Stimulated activated CD8-positive, alpha-beta memory T cell treated with anti-CD3 and anti-CD28 coated beads, Interleukin-7, amount 100 ng/mL, for 48 hours (primary cell): ENCODE data around the gene APC.

ENCODE experiments used
- DNase-seq, 2 donors: peaks; one replicate each; pipeline ENCODE4 v3.0.0-alpha.2; 2020; ENCODE audit warnings: low read depth in 1 of 2; ENCODE audit errors: extremely low read depth in 1 of 2

Gene APC

DNA sequence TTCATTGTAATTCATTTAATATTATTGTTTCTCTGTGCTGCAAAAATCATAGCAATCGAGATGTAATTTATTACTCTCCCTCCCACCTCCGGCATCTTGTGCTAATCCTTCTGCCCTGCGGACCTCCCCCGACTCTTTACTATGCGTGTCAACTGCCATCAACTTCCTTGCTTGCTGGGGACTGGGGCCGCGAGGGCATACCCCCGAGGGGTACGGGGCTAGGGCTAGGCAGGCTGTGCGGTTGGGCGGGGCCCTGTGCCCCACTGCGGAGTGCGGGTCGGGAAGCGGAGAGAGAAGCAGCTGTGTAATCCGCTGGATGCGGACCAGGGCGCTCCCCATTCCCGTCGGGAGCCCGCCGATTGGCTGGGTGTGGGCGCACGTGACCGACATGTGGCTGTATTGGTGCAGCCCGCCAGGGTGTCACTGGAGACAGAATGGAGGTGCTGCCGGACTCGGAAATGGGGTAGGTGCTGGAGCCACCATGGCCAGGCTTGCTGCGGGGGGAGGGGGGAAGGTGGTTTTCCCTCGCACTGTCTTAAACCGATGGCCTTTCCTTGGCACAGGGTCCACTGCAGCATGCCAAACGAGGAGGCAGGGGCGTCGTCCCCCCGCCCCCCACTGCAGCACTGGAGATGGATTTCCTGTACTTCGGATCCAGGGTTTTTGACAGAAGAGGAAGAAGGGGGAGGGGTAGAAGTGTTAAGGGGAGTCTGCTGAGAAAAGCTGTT lies at the start of gene APC:
Gene APC (plus strand): TSS at position 423 of the 728 bp plus-strand sequence. CDS start 17,006 bp downstream, outside the sequence.
- DNase-seq = peak; percentile 69 to 80

DNA sequence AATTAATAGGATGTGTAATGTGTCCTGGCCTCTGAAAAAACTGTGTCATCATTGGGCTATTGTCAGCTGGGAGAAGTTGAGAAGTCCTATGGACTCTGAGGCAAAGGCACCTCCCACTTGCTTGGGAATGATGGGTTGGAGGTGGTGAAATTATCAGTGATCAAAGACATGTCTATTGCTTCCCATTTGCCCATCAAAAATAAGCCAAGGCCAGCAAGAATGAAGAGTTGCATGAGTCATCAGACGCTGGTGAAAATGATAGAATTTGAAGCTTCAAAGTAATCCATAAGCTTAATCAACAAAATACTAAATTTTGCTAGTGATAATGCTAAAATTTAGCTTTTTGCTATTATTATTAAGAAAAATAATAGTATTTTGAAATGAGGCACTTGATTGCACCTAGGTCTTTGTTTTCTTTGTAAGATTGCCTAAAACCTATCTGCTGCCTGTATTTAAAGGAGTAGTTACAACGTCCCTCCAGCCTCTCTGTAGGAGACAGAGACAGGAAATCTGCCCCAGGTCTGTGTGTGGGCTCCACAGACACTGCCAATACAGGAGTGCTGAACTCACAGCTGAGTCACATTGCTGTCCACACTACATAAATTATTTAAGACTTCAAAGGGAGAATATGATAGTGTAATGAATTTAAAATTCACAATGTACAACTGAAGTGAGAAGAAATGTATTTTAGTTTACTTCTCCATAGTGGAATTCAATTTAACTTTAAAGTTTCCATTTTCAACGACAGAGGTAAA lies 48.4 kb upstream of the APC start:
- DNase-seq = no peak

DNA sequence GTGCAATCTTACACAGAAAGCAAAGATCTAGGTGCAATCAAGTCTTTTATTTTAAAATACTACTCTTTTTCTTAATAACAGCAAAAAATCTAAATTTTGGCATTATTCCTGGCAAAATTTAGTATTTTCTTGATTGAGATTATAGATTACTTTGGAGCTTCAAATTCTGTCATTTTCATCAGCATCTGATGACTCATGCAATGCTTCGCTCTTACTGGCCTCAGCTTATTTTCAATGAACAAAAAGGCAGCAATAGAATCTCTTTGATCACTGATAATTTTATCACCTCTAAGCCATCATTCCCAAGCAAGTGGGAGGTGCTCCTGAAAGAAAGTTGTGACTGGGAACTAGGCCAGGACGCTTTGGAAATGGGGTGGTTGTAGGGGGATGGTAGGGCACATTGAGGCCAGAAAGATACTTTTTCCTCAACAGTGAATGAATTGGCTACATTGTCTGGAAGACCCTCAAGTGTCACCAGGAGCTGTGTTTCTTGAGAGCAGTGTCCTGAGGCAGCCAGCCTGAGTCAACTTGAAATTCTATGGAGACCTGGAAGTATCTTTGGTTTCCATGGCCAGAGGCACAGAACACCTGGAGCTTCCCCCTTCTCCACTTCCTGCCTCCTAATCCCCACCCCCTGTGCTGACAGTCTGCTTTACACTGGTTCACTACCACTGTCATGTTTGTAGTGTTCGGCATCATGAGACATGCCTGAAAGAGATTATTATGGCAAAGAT lies 46.9 kb upstream of the APC start:
- no peak for DNase-seq

DNA sequence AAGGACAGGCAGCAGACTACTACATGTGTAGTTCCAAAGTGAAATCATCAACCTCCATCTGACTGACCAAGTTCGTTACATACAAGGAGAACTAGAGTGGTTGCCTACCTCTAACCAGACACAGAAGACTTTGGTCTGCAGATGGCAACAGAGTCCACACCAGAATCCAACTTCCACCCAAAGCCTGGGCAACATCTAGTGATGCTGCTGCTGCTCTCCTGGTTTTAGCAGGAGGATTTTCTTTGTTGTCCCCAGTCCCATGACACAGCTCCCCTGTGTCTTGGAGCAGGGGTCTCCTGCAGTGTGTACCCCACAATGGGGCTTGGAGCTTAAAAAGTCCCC lies 46.4 kb upstream of the APC start:
- DNase-seq = no peak

DNA sequence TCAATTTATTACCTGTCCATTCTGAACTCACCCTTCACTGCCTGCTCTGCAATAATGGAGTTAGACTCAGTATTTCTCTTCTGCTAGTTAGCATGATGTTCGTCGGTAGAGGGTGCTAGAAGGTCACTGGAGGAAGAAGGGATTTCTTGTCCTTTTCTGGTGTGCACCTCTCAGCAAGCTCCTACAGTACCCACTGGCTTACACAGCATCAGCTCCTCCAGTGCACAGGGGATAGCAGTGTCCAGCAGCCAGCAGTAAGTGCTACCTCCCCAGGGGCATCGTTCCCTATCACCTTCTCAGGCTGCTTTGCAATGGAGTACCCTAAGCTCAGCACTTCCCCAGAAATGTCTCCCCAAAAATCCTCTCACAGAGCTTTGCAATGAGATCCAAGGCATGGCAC lies 45.9 kb upstream of the APC start:
- no peak for DNase-seq

DNA sequence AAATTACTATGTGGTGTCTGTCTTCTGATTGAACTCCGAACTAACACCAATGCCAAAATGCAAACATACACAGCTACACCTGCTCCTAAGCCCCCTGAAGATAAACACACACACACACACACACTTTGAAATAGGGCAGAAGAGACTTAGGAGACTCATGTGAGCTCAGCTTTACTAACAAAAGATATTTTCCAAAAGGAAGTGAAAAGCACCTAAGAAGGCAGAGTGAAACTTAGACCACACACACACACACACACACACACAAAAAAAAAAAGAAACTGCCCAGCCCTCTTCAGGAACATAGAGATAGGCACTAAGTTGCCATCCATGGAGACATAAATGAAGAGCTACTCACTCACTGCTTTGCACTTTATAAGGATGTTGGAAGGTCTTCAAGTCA lies 45.2 kb upstream of the APC start:
- no peak for DNase-seq

DNA sequence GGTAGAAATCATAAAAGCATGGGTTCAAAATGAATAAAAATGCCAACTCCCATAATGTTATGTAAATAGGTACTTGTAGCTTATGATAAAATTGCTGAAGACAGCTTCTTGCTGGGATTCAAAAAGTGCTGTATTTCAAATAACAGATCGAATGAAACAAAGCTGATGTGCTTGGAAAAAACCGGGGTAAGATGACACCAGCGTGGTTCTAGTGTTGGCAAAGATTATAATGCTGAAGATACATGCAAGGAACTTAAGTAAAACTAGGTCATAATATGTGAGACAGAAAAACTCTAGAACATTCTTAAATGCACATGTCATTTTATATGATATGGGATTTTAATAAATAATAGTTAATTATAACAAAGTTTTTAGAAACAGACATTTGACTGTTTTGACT lies 44.4 kb upstream of the APC start:
- DNase-seq = no peak

DNA sequence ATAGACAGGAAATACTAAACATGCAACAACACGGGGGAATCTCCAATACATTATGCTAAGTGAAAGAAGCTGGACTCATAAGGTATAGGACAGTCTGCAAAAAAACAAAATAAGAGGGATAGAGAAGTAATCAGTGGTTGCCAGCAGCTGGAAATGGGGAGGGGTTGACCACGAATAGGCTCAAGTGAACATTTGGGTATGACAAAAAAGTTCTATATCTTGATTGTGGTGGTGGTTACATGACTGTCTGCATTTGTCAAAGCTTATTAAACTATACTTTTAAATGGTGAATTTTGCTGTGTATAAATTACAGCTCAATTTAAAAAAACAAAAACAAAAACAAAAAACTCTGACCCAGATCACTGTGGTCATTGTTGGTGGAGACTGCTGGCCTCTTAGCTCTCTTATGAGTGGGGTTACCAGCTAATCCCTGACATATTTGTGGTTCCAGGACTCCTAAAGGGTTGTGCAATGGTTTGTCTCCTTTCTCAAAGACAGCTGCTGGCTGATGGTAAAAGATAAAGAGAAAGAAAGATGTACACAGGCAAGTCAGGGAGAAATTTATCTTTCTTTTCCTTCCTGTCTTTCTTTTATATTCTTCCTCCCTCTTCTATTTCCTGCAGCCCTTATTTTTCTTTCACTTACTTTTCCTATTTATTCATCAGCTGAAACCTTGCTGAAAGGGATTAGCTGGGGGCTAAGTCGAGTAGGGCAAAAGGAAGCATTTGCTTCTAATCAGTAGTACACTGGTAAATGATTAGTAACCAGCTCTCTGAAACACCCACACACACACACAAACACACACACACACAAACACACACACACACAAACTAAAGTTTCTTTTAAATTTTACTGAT lies 42.6 kb upstream of the APC start:
- DNase-seq = no peak

DNA sequence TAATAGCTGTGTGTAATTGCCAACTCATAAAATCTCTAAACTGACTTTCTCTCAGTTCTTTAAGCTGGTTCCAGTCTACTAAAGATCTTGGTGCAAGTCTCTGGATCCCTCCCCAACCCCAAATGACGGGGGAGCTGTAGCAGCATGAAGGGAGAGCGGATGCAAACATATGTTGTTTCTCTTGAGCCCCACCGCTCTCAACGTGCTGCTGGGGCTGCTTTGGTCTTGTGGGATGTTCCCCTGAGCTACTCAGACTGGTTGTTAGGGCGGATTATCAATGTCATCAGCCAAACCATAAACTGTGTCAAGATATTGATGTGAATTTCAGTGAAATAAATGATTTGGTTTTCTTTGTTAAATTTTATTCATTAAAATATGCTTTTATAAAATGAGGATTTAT lies 40.9 kb upstream of the APC start:
- DNase-seq = no peak

DNA sequence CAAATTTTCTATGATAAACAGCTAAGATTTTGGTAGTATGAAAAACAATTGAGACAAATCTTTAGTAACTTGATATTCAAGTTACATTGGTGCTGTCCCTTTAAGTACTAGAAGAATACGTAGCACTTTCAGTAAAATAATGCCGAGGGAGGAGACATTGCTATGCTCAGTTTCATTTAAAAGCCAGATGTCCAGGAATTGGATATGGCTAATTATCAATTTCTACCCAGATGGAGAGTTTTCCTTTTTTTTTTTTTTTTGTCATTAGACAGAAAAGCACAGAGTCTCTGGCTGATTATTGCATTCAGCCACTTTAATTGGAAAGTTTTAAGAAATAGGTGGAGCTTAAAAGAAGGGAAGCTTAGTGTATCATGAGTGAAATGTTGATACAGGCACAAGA lies 40.4 kb upstream of the APC start:
- no peak for DNase-seq

DNA sequence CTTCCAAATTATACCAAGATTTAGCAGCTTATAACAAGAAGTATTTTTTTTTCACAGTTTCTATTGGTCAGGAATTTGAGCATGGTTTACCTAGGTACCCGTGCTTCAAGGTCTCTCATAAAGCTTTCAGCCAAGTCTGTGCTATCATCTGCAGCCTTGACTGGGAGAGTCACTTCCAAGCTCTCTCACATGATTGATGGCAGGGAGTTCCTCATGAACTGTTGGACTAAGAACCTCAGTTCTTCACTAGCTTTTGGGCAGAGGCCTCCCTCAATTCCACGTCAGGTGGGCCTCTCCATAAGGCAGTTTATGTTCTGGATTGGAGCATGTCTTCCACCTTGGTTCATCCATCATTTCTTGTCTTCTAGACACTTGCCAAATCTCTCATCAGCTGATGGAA lies 39.9 kb upstream of the APC start:
- DNase-seq = no peak

DNA sequence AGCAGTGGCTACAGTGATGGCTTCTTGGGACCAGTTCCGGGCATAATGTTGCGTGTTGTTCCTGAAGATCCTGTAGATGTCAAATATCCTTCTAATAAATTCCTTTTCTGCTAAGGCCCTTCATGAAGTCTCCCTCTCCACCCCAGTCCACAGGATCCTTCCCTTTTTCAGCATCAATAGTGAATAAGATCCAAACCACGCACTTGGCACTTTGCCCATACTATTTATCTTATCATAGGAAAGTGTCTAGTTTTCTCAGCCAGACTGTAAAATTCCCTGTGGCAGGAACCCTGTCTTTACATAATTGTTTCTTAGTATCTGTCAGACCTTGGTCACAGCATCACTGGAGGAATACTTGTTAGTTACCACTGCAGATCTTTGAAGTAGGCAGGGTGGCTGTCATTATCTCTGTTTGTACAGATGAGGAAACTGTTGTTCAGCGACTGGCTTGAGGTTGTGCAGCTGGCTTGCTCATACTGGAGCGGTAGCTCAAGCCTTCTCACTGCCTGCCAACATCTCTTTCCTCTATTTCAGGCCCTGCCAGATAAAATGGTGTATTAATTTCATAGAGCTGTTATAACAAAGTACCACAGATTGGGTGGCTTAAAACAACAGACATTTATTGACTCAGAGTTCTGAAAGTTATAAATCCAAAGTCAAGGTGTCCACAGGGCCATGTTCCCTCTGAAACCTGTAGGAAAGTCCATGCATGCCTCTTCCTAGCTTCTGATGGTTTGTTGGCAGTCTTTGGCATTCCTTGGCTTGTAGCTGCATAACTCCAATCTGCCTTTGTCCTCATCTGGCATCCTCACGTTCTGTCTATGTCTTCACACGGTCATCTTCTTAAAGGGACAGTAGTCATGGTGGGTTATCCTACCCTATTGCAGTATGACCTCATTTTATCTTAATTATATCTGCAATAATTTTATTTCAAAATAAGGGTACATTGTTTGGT lies 33.5 kb upstream of the APC start:
- no peak for DNase-seq

DNA sequence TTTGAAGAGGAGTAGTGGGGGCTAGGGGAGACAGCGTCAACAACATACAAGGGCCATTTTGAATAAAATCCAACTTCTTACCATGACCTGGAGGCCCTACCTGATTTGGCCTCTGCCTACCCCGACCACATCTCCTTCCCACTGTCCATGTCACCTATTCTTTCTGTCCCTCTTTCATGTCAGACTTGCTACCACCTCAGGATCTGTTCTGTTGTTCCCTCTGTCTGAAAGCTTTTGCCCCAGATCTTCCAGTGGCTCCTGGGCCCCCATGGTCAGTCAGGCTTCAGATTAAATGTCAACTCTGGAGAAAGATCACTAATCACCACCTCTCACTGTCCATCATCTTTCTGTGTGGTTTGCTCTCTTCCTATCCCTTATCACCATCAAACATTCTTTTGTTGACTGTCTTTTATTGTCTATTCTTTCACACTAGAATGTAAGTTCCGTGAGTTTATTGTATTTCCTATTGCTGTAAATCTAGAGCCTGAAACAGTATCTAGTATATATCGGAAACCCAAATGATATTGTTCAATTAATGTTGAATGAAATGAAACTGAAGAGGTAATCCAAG lies 31.2 kb upstream of the APC start:
- no peak for DNase-seq

DNA sequence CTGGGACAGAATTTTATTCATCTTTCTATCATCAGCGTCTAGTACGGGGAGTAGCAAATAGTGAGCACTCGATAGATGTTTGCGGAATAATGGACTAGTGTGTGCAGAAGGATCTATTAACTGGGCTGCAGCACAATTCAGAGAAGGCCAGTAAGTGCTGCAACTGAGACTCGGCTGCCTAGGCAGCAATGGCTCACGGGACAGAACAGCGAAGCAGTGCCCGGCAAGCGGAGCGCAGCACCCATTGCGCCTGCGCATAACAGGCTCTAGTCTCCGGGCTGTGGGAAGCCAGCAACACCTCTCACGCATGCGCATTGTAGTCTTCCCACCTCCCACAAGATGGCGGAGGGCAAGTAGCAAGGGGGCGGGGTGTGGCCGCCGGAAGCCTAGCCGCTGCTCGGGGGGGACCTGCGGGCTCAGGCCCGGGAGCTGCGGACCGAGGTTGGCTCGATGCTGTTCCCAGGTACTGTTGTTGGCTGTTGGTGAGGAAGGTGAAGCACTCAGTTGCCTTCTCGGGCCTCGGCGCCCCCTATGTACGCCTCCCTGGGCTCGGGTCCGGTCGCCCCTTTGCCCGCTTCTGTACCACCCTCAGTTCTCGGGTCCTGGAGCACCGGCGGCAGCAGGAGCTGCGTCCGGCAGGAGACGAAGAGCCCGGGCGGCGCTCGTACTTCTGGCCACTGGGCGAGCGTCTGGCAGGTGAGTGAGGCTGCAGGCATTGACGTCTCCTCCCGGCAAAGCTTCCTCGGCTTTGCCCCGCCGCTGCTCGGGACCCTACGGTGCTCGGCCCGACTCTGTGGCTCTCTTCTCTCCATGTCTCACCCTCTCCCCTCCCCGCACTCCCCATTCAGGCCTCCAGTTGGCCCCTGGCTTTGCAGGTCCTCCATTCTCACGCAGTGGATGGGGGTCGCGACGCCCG lies 30.2 kb upstream of the APC start:
- peak; percentile 90 to 97 for DNase-seq

DNA sequence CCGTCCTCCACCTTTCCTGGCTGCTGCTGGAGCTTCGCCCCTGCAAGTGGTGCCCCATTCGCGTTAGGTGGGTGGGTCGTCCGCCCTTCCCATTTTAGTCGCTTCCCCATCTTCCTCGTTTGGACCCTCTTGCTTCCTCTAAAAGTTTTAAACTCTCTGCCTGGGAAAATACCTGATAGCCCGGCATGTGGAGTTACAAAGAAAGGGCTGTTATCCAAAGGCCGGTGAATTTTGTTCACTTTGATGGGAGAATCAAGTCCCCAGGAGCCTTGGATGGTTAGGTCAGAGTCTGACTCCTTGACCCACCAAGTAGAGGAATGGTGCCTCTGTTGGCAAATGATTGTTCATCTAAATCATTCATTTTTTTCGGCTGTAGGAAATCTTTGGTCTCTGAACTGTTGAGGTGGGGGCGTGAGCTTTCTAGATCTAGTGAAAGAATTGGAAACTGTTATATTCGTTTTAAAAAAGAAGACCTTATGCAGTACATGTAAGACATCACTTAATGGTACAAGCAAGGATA lies 29.5 kb upstream of the APC start:
- DNase-seq = no peak

DNA sequence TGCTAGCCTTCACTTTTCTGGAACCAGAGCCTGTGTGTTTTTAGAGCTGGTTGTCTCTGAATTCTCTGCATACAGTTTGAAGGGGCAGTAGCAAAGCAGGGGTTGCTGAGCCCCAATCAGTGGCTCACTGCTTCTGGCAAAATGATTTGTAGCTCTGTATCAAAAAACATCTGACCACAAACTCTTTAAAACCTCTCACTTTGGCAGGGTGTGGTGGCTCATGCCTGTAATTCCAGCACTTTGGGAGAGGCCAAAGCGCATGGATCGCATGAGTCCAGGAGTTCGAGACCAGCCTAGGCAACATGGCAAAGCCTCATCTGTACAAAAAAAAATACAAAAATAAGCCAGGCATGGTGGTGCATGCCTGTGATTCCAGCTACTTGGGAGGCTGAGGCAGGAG lies 28.3 kb upstream of the APC start:
- DNase-seq = no peak

DNA sequence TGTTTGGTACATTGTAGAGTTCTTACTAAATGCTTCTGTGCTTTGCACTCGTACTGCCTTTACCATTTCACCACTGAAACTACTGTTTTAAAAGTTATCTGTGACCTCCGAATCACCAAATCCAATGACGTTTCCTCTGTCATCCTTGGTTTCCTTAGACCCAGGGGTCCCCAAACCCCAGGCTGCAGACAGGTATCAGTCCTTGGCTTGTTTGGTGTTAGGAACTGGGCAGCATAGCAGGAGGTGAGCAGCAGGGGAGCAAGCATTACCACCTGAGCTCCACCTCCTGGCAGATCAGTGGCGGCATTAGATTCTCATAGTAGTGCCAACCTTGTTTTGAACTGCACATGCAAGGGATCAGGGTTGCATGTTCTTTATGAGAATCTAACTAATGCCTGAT lies 26.8 kb upstream of the APC start:
- DNase-seq = no peak

DNA sequence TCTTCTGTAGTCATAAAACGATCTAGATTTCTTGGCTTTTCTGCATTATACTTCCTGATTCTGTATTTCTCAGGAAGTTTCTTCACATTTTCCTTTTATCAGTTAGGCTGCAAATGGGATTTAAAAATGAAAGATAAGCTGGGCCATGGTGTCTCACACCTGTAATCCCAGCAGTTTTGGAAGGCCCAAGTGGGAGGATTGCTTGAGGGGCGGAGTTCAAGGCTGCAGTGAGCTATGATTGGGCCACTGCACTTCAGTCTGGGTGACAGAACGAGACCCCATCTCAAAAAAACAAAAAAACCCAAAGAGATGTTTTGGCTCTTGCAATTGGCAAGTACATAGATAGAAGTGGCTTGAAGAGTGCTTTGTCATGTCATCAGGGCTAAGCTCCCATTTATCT lies 26.2 kb upstream of the APC start:
- DNase-seq = no peak
